HepG2 (cell line): ENCODE measurements around the gene PADI2. TPM values are rescaled to one million over a fixed set of nuclear protein-coding genes. Genes with fewer than 3 reads are reported as not detected.
A peak's percentile ranks its signal among the peaks of the same experiment; 100 is the strongest.

Experiments
- ATAC-seq: fragments of 200-7000 bp; cut with Tn5 transposase; 3 replicates; pipeline ENCODE4 v1.9.1; 2020; ENCODE audit warnings: mild to moderate bottlenecking, moderate library complexity
- BruUV-seq: library from RNA; stranded (reverse); fragments of 400-500 nt; replicated peaks from 2 replicates; lab custom pipeline; 2021; lab: Mats Ljungman, UMichigan
- CTCF ChIA-PET: fragments of 300-600 bp; formaldehyde crosslinking; extraction: SDS; loops from one replicate; lab custom pipeline; 2021; ENCODE audit warnings: low total read pairs, inconsistent platforms, low intra/inter-chr PET ratio; lab: Yijun Ruan, JAX
- POLR2A ChIA-PET: fragments of 350-600 bp; sonication (Branson Sonifier 250); formaldehyde crosslinking; loops from one replicate; lab custom pipeline; 2020; ENCODE audit warnings: antibody characterized with exemption, inconsistent platforms; lab: Yijun Ruan, JAX
- DNase-seq: peaks from one replicate; pipeline ENCODE4 v3.0.0-alpha.2; 2015; ENCODE audit warnings: low spot score
- FAIRE-seq: peaks from 3 replicates; lab custom pipeline; 2011; peaks lifted over from hg19 to GRCh38; lab: Jason Lieb, UNC
- H2AFZ ChIP-seq: one replicate; pipeline ENCODE4 v1.6.1; 2011; ENCODE audit warnings: low read length, inconsistent platforms
- H3K27ac ChIP-seq: fragments of 300-600 bp; 3 replicates; pipeline ENCODE4 v1.8.0; 2011; ENCODE audit warnings: mixed run types, mild to moderate bottlenecking, mixed read lengths, low read length, inconsistent platforms; ENCODE audit not compliant: insufficient read depth; ENCODE audit errors: extremely low read length
- H3K27me3 ChIP-seq, 2 experiments: fragments of 200-600 bp in 1 of 2; 2 replicates in 1 of 2; 3 replicates in 1 of 2; pipeline versions ENCODE4 v1.6.0 to v1.8.0; 2011; ENCODE audit warnings: low read length in 2 of 2, mild to moderate bottlenecking in 2 of 2, moderate library complexity in 2 of 2, inconsistent platforms in 1 of 2; ENCODE audit not compliant: insufficient read depth in 2 of 2, control insufficient read depth in 1 of 2
- H3K36me3 ChIP-seq, 2 experiments: fragments of 200-600 bp in 1 of 2; replicated peaks in 1 of 2; 2 replicates in 1 of 2; 3 replicates in 1 of 2; pipeline versions ENCODE4 v1.5.1 to v1.8.0; 2011; ENCODE audit warnings: low read length in 2 of 2, inconsistent platforms in 1 of 2; ENCODE audit not compliant: insufficient read depth in 2 of 2, control insufficient read depth in 1 of 2
- H3K4me1 ChIP-seq: 2 replicates; pipeline ENCODE4 v1.5.1; 2012; ENCODE audit warnings: low read length, inconsistent platforms; ENCODE audit not compliant: insufficient read depth
- H3K4me2 ChIP-seq: 2 replicates; pipeline ENCODE4 v1.6.0; 2011; ENCODE audit warnings: low read depth, low read length, inconsistent platforms
- H3K4me3 ChIP-seq, 3 experiments: fragments of 200-600 bp in 1 of 3; sonication (generic), shearing (Covaris generic) in 1 of 3; replicated peaks in 1 of 3; 2 replicates each; pipeline ENCODE4 v1.5.1; 2011 to 2016; ENCODE audit warnings: low read length in 3 of 3, inconsistent platforms in 2 of 3, low read depth in 2 of 3, mild to moderate bottlenecking in 2 of 3, control low read depth in 1 of 3, mixed read lengths in 1 of 3; ENCODE audit not compliant: insufficient read depth in 1 of 3
- H3K79me2 ChIP-seq: one replicate; pipeline ENCODE4 v1.6.1; 2011; ENCODE audit warnings: low read length, inconsistent platforms; ENCODE audit not compliant: insufficient read depth
- H3K9ac ChIP-seq: 2 replicates; pipeline ENCODE4 v1.6.0; 2011; ENCODE audit warnings: mild to moderate bottlenecking, low read depth, low read length, inconsistent platforms; ENCODE audit not compliant: insufficient read depth
- H3K9me3 ChIP-seq: 2 replicates; pipeline ENCODE4 v1.5.1; 2012; ENCODE audit warnings: mild to moderate bottlenecking, low read length
- H4K20me1 ChIP-seq: 2 replicates; pipeline ENCODE4 v1.6.0; 2011; ENCODE audit warnings: inconsistent platforms, mild to moderate bottlenecking, low read length, moderate library complexity; ENCODE audit not compliant: insufficient read depth
- BORCS8-MEF2B ChIP-seq: sonication (generic); formaldehyde crosslinking; IDR thresholded peaks from 2 replicates; pipeline ENCODE4 v1.8.0; 2022; ENCODE audit warnings: mild to moderate bottlenecking, missing genetic modification reagents
- FOXJ3 ChIP-seq: sonication (generic); formaldehyde crosslinking; IDR thresholded peaks from 2 replicates; pipeline ENCODE4 v1.4.0; 2020; ENCODE audit warnings: missing genetic modification reagents, mild to moderate bottlenecking, borderline replicate concordance
- GABPA ChIP-seq, 2 experiments: IDR thresholded peaks; 2 replicates each; pipeline ENCODE4 v1.6.1; 2011 to 2016; ENCODE audit warnings: low read depth in 2 of 2, low read length in 1 of 2, missing biosample characterization in 1 of 2, missing genetic modification characterization in 1 of 2
- KLF13 ChIP-seq: sonication (generic); formaldehyde crosslinking; IDR thresholded peaks from 2 replicates; pipeline ENCODE4 v1.4.0; 2020; ENCODE audit warnings: mild to moderate bottlenecking, missing genetic modification reagents
- MATR3 ChIP-seq: sonication (generic); formaldehyde crosslinking; IDR thresholded peaks from 2 replicates; pipeline ENCODE4 v1.4.0; 2020; ENCODE audit warnings: missing genetic modification reagents
- NFRKB ChIP-seq: fragments of 450-650 bp; IDR thresholded peaks from 2 replicates; pipeline ENCODE4 v1.6.1; 2017
- NRL ChIP-seq: sonication (generic); formaldehyde crosslinking; IDR thresholded peaks from 2 replicates; pipeline ENCODE4 v1.5.0; 2020; ENCODE audit warnings: missing genetic modification reagents, mild to moderate bottlenecking, moderate library complexity, borderline replicate concordance
- RAD51 ChIP-seq: fragments of 450-650 bp; IDR thresholded peaks from 2 replicates; pipeline ENCODE4 v1.6.1; 2016; ENCODE audit warnings: borderline replicate concordance
- SOX13 ChIP-seq, 3 experiments: fragments of 450-650 bp in 1 of 3; sonication (generic) in 1 of 3; formaldehyde crosslinking in 1 of 3; IDR thresholded peaks in 2 of 3; conservative IDR thresholded peaks in 1 of 3; 2 replicates each; pipeline versions ENCODE4 v1.5.0 to v1.6.1; 2016 to 2020; ENCODE audit warnings: antibody characterized with exemption in 1 of 3, mild to moderate bottlenecking in 1 of 3, missing compliant biosample characterization in 1 of 3, missing genetic modification reagents in 1 of 3, moderate library complexity in 1 of 3
- SOX6 ChIP-seq, 2 experiments: fragments of 450-650 bp in 1 of 2; sonication (generic) in 1 of 2; formaldehyde crosslinking in 1 of 2; IDR thresholded peaks; 2 replicates each; pipeline versions ENCODE4 v1.4.0 to v1.6.1; 2017 to 2020; ENCODE audit warnings: antibody characterized with exemption in 1 of 2, mild to moderate bottlenecking in 1 of 2, missing genetic modification reagents in 1 of 2
- SP1 ChIP-seq, 2 experiments: fragments of 450-650 bp in 1 of 2; sonication (generic) in 1 of 2; formaldehyde crosslinking in 1 of 2; IDR thresholded peaks; 2 replicates each; pipeline versions ENCODE4 v1.4.0 to v1.6.1; 2016 to 2020; ENCODE audit warnings: missing genetic modification reagents in 1 of 2
- YEATS2 ChIP-seq: sonication (generic); formaldehyde crosslinking; IDR thresholded peaks from 2 replicates; pipeline ENCODE4 v1.4.0; 2020; ENCODE audit warnings: missing genetic modification reagents, borderline replicate concordance
- ZNF629 ChIP-seq: sonication (generic); formaldehyde crosslinking; conservative IDR thresholded peaks from 2 replicates; pipeline ENCODE4 v1.5.0; 2020; ENCODE audit warnings: missing genetic modification reagents
- ZNF749 ChIP-seq: sonication (generic); formaldehyde crosslinking; IDR thresholded peaks from 2 replicates; pipeline ENCODE4 v1.8.0; 2022; ENCODE audit warnings: mild to moderate bottlenecking, missing genetic modification reagents, moderate library complexity, borderline replicate concordance
- WGBS: methylation state at CpG from one replicate; pipeline ENCODE4 v1.1.6; 2017; ENCODE audit warnings: low lambda C conversion rate; 5-methylcytosine and 5-hydroxymethylcytosine counted together
- in situ Hi-C: cut with HindIII; loops from 2 replicates; pipeline ENCODE4 v1.10.0; 2017; ENCODE audit warnings: low pct_unique_long_range_greater_than_20kb; ENCODE audit not compliant: extremely low pct_ligation_motif_present
- intact Hi-C: fragments of 100-400 bp; cut with micrococcal nuclease; formaldehyde crosslinking; loops from one replicate; pipeline ENCODE4 v1.10.0; 2022; ENCODE audit not compliant: unreplicated experiment
- polyA plus RNA-seq, 8 experiments: library from polyadenylated mRNA; depleted of rRNA in 3 of 8; stranded (reverse) in 7 of 8; unstranded in 1 of 8; fragments of >200 nt; fragmentation: Illumina TruSeq in 4 of 8; extraction: Trizol in 4 of 8; gene quantifications; 2 replicates each; pipeline versions ENCODE4 v1.2.1 to v1.2.3, GENCODE V29; 2011 to 2016; ENCODE audit warnings: low read depth in 4 of 8, missing spikeins in 1 of 8, mixed read lengths in 1 of 8; ENCODE audit not compliant: insufficient read depth in 1 of 8
- total RNA-seq, 5 experiments: library from RNA; depleted of rRNA; stranded (reverse); fragments of >200 nt; fragmentation: Illumina TruSeq; extraction: Trizol; gene quantifications; 2 replicates each; pipeline ENCODE4 v1.2.3, GENCODE V29; 2016; ENCODE audit warnings: low read depth in 1 of 5
- TF ChIP-seq, protein P1 (sequence below): sonication (generic); formaldehyde crosslinking; IDR thresholded peaks from 2 replicates; pipeline ENCODE4 v1.5.1; 2020; ENCODE audit warnings: missing genetic modification reagents, mild to moderate bottlenecking, borderline replicate concordance
- TF ChIP-seq, protein P2 (sequence below): sonication (generic); formaldehyde crosslinking; IDR thresholded peaks from 2 replicates; pipeline ENCODE4 v1.4.0; 2020; ENCODE audit warnings: missing genetic modification reagents

Gene PADI2
- total and polyA plus RNA-seq, 2 of the 13 experiments (the other 11 are each of a cell fraction or from before 2014, with no cell fraction given) = not detected

DNA sequence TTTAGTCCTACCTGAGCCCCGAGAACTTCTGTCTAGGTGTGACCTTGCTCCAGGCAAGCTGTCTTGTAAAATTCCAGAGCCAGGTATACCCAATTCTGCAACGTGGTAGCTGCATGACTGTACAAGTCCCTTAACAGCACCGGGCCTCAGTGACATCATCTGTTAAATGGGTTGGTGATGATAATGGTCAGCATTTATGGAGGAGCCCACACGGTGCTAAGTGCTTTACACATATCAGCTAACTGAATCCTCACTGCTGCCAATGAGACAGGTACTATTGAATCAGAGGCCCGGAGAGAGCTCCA is 48.5 kb upstream of the PADI2 start:
- 13% methylated on average over 4 of the region's 5 CpGs for WGBS
- no peaks in the 10 kb centered on the region for H4K20me1 ChIP-seq

DNA sequence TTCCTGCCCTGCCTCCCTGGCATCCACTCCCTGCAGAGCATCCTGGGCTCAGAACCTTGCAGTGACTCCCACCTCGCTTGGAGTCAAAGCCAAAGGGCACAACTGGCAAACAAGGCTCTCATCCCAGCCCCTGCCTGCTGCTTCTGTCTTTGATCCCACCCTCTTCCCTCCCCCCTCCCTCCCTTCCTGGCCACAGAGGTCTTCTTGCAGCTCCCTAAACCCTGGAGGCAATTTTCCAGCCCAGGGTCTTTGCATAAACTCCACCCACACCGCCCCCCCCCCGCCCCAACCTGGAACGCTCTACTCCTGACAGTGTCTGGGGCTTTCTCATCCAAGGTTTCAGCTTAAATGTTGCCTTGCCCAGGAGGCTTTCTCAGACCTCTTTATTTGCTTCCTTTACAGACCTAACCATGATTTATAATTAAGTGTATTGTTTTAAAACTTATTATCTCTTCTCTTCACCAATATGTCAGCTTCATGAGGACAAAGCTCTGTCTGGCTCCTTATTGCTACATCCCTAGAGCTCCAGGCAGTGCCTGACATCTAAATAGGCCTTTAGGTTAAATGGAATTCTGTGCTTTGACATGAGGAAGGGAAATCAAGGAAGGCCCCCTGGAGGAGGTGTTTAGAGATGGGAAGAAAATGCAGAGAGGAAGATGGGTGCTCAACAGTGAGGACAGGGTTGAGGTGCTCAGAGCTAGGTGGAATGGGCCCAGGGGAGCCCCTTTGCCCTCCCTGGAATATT is 48.0 kb upstream of the PADI2 start:
- Histone ChIP-seq H3K79me2 (no peaks in the 10 kb centered on the region), H3K4me3 (no peak overlapping the region), H3K4me1 (no peaks in the 10 kb centered on the region), H3K4me2 (no peak overlapping the region), H3K27ac (no peak overlapping the region), H3K9me3 (no peaks in the 10 kb centered on the region), H3K36me3 (no peaks in the 10 kb centered on the region), H4K20me1 (no peaks in the 10 kb centered on the region), H3K9ac (no peak overlapping the region), H3K27me3 (0 out of 5 replicates have a peak, but pooled peaks cover 0 to 6% of the 10 kb centered on the region in 2 experiments), H2AFZ (no peak overlapping the region)
- CTCF ChIA-PET = no interaction called here
- intact Hi-C loops = no loop called here
- ATAC-seq (no peak), DNase-seq (no peak), FAIRE-seq (no peak)
- 13% methylated on average over 4 of the region's 4 CpGs for WGBS
- POLR2A ChIA-PET = no interaction called here
- no TSS peak for BruUV-seq
- in situ Hi-C loops = no loop called here
- TF ChIP-seq, protein P1, sequence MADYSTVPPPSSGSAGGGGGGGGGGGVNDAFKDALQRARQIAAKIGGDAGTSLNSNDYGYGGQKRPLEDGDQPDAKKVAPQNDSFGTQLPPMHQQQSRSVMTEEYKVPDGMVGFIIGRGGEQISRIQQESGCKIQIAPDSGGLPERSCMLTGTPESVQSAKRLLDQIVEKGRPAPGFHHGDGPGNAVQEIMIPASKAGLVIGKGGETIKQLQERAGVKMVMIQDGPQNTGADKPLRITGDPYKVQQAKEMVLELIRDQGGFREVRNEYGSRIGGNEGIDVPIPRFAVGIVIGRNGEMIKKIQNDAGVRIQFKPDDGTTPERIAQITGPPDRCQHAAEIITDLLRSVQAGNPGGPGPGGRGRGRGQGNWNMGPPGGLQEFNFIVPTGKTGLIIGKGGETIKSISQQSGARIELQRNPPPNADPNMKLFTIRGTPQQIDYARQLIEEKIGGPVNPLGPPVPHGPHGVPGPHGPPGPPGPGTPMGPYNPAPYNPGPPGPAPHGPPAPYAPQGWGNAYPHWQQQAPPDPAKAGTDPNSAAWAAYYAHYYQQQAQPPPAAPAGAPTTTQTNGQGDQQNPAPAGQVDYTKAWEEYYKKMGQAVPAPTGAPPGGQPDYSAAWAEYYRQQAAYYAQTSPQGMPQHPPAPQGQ = no peak
- TF ChIP-seq KLF13 (CRISPR knock-in tag) = no peak
- no peak for TF ChIP-seq BORCS8-MEF2B
- no peak for TF ChIP-seq RAD51
- no peak for TF ChIP-seq SOX6 (IDR thresholded peaks at IDR 0.05)
- TF ChIP-seq SOX6 (CRISPR knock-in tag; IDR thresholded peaks at IDR 0.05) = no peak
- TF ChIP-seq, protein P2, sequence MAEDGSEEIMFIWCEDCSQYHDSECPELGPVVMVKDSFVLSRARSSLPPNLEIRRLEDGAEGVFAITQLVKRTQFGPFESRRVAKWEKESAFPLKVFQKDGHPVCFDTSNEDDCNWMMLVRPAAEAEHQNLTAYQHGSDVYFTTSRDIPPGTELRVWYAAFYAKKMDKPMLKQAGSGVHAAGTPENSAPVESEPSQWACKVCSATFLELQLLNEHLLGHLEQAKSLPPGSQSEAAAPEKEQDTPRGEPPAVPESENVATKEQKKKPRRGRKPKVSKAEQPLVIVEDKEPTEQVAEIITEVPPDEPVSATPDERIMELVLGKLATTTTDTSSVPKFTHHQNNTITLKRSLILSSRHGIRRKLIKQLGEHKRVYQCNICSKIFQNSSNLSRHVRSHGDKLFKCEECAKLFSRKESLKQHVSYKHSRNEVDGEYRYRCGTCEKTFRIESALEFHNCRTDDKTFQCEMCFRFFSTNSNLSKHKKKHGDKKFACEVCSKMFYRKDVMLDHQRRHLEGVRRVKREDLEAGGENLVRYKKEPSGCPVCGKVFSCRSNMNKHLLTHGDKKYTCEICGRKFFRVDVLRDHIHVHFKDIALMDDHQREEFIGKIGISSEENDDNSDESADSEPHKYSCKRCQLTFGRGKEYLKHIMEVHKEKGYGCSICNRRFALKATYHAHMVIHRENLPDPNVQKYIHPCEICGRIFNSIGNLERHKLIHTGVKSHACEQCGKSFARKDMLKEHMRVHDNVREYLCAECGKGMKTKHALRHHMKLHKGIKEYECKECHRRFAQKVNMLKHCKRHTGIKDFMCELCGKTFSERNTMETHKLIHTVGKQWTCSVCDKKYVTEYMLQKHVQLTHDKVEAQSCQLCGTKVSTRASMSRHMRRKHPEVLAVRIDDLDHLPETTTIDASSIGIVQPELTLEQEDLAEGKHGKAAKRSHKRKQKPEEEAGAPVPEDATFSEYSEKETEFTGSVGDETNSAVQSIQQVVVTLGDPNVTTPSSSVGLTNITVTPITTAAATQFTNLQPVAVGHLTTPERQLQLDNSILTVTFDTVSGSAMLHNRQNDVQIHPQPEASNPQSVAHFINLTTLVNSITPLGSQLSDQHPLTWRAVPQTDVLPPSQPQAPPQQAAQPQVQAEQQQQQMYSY (CRISPR knock-in tag) = no peak
- no peak for TF ChIP-seq GABPA (IDR thresholded peaks at IDR 0.05; ENCODE audit: low read depth, low read length)
- TF ChIP-seq GABPA (CRISPR knock-in tag; IDR thresholded peaks at IDR 0.05; ENCODE audit: low read depth) = no peak
- no peak for TF ChIP-seq ZNF749 (CRISPR knock-in tag)
- TF ChIP-seq YEATS2 (CRISPR knock-in tag) = no peak

More for the DNA sequence above, 48.5 kb upstream of the PADI2 start:
- H3K9ac ChIP-seq = no peak overlapping the region
- ATAC-seq (no peak), FAIRE-seq (no peak), DNase-seq (no peak)
- 0 out of 5 replicates have a peak, but pooled peaks cover 0 to 1% of the 10 kb centered on the region in 2 experiments for H3K27me3 ChIP-seq
- intact Hi-C loops (no loop called here), in situ Hi-C loops (no loop called here)
- TF ChIP-seq ZNF629 = peak; percentile 66
- TF ChIP-seq NRL (CRISPR knock-in tag) = no peak
- no peak for TF ChIP-seq SP1 (IDR thresholded peaks at IDR 0.05)
- no peak for TF ChIP-seq SP1 (CRISPR knock-in tag; IDR thresholded peaks at IDR 0.05)
- no peak for TF ChIP-seq NFRKB
- no peak for TF ChIP-seq MATR3 (CRISPR knock-in tag)
- no peak for TF ChIP-seq SOX13 (IDR thresholded peaks at IDR 0.05)
- TF ChIP-seq SOX13 (CRISPR knock-in tag; conservative IDR thresholded peaks at IDR 0.05 in 1 of 2, IDR thresholded peaks at IDR 0.05 in 1 of 2) = no peak
- TF ChIP-seq FOXJ3 (CRISPR knock-in tag) = no peak
- no peaks in the 10 kb centered on the region for H3K79me2 ChIP-seq
- ChIA-PET POLR2A (no interaction called here), CTCF (no interaction called here)
- no peak overlapping the region for H2AFZ ChIP-seq
- H3K4me1 ChIP-seq = no peaks in the 10 kb centered on the region
- no peaks in the 10 kb centered on the region for H3K9me3 ChIP-seq
- H3K36me3 ChIP-seq = no peaks in the 10 kb centered on the region
- no TSS peak for BruUV-seq
- H3K4me3 ChIP-seq = no peak overlapping the region
- no peak overlapping the region for H3K27ac ChIP-seq
- H3K4me2 ChIP-seq = no peak overlapping the region
